H9 (cell line): ENCODE measurements around the gene LHX4. TPM values are rescaled to one million over a fixed set of nuclear protein-coding genes. Genes with fewer than 3 reads are reported as not detected.

Experiments
- DNase-seq: peaks from one replicate; pipeline ENCODE4 v3.0.0-alpha.2; 2017
- H2AFZ ChIP-seq: one replicate; pipeline ENCODE4 v1.6.1; 2013; ENCODE audit warnings: mild to moderate bottlenecking, low read length, control low read depth, moderate library complexity
- H2AK5ac ChIP-seq: 2 replicates; pipeline ENCODE4 v1.6.1; 2013; ENCODE audit warnings: low read length, control low read depth, mixed read lengths; ENCODE audit not compliant: insufficient read length
- H2BK120ac ChIP-seq: one replicate; pipeline ENCODE4 v1.6.1; 2013; ENCODE audit warnings: low read depth, mild to moderate bottlenecking, low read length, control low read depth, inconsistent platforms; ENCODE audit not compliant: poor library complexity, severe bottlenecking
- H2BK12ac ChIP-seq: 2 replicates; pipeline ENCODE4 v1.6.1; 2013; ENCODE audit warnings: low read length, control low read depth, mixed read lengths, low read depth; ENCODE audit not compliant: insufficient read length
- H2BK15ac ChIP-seq: 2 replicates; pipeline ENCODE4 v1.6.1; 2013; ENCODE audit warnings: low read depth, low read length, control low read depth
- H2BK20ac ChIP-seq: one replicate; pipeline ENCODE4 v1.6.1; 2013; ENCODE audit warnings: low read depth, mild to moderate bottlenecking, low read length, control low read depth, inconsistent platforms; ENCODE audit not compliant: poor library complexity, severe bottlenecking
- H2BK5ac ChIP-seq: 2 replicates; pipeline ENCODE4 v1.6.1; 2013; ENCODE audit warnings: low read length, control low read depth, mixed read lengths; ENCODE audit not compliant: insufficient read length
- H3K14ac ChIP-seq: 2 replicates; pipeline ENCODE4 v1.6.1; 2013; ENCODE audit warnings: low read length, control low read depth; ENCODE audit not compliant: insufficient read depth
- H3K18ac ChIP-seq: 2 replicates; pipeline ENCODE4 v1.6.1; 2013; ENCODE audit warnings: low read depth, mild to moderate bottlenecking, mixed read lengths, low read length, control low read depth; ENCODE audit not compliant: insufficient read length
- H3K23ac ChIP-seq: 2 replicates; pipeline ENCODE4 v1.6.1; 2013; ENCODE audit warnings: low read length, control low read depth, mixed read lengths, low read depth; ENCODE audit not compliant: insufficient read length
- H3K23me2 ChIP-seq: 2 replicates; pipeline ENCODE4 v1.6.1; 2013; ENCODE audit warnings: low read depth, mild to moderate bottlenecking, mixed read lengths, low read length, control low read depth; ENCODE audit not compliant: insufficient read length, poor library complexity, severe bottlenecking
- H3K27ac ChIP-seq: 2 replicates; pipeline ENCODE4 v1.5.1; 2013; ENCODE audit warnings: low read length, control low read depth, mixed read lengths, low read depth; ENCODE audit not compliant: insufficient read length
- H3K27me3 ChIP-seq: 2 replicates; pipeline ENCODE4 v1.6.1; 2013; ENCODE audit warnings: low read length, control low read depth, inconsistent platforms; ENCODE audit not compliant: insufficient read depth
- H3K4ac ChIP-seq: 2 replicates; pipeline ENCODE4 v1.6.1; 2013; ENCODE audit warnings: low read depth, mild to moderate bottlenecking, control low read depth, inconsistent platforms, low read length, moderate library complexity
- H3K4me1 ChIP-seq: 2 replicates; pipeline ENCODE4 v1.6.1; 2013; ENCODE audit warnings: low read length, control low read depth, inconsistent platforms; ENCODE audit not compliant: insufficient read depth
- H3K4me2 ChIP-seq: 2 replicates; pipeline ENCODE4 v1.6.1; 2013; ENCODE audit warnings: low read length, control low read depth, mixed read lengths; ENCODE audit not compliant: insufficient read length, insufficient read depth
- H3K56ac ChIP-seq: 2 replicates; pipeline ENCODE4 v1.6.1; 2013; ENCODE audit warnings: low read depth, mild to moderate bottlenecking, mixed read lengths, low read length, control low read depth; ENCODE audit not compliant: insufficient read length
- H3K79me1 ChIP-seq: 2 replicates; pipeline ENCODE4 v1.6.1; 2013; ENCODE audit warnings: low read depth, mild to moderate bottlenecking, moderate library complexity, low read length, control low read depth, inconsistent platforms; ENCODE audit not compliant: insufficient read depth, poor library complexity, severe bottlenecking
- H3K79me2 ChIP-seq: 2 replicates; pipeline ENCODE4 v1.6.1; 2013; ENCODE audit warnings: low read length, control low read depth, inconsistent platforms; ENCODE audit not compliant: insufficient read depth
- H3K9ac ChIP-seq: 2 replicates; pipeline ENCODE4 v1.6.1; 2013; ENCODE audit warnings: low read length, control low read depth, mixed read lengths; ENCODE audit not compliant: insufficient read length; ENCODE audit errors: extremely low read depth
- H3K9me3 ChIP-seq: one replicate; pipeline ENCODE4 v1.6.1; 2013; ENCODE audit warnings: low read depth, low read length, inconsistent platforms; ENCODE audit not compliant: control insufficient read depth
- H3T11ph ChIP-seq: one replicate; pipeline ENCODE4 v1.6.1; 2013; ENCODE audit warnings: mild to moderate bottlenecking, low read length, control low read depth, inconsistent platforms
- H4K20me1 ChIP-seq: one replicate; pipeline ENCODE4 v1.6.1; 2013; ENCODE audit not compliant: control insufficient read depth, insufficient read length, insufficient read depth
- H4K5ac ChIP-seq: 2 replicates; pipeline ENCODE4 v1.6.1; 2013; ENCODE audit warnings: low read depth, mild to moderate bottlenecking, mixed read lengths, low read length, control low read depth; ENCODE audit not compliant: insufficient read length
- H4K8ac ChIP-seq: replicated peaks from 2 replicates; pipeline ENCODE4 v1.6.1; 2013; ENCODE audit warnings: low read length, control low read depth, mixed read lengths, low read depth; ENCODE audit not compliant: insufficient read length
- H4K91ac ChIP-seq: 2 replicates; pipeline ENCODE4 v1.6.1; 2013; ENCODE audit warnings: low read depth, mild to moderate bottlenecking, moderate library complexity, mixed read lengths, low read length, control low read depth; ENCODE audit not compliant: insufficient read length
- H3K27ac Mint-ChIP-seq, 3 experiments: 2 replicates in 2 of 3; 3 replicates in 1 of 3; pipeline ENCODE4 v1.8.0; 2020 to 2021; ENCODE audit warnings: mixed read lengths in 3 of 3, mild to moderate bottlenecking in 1 of 3, moderate library complexity in 1 of 3
- H3K27me3 Mint-ChIP-seq: 2 replicates; pipeline ENCODE4 v1.8.0; 2021; ENCODE audit warnings: low read depth, mild to moderate bottlenecking, moderate library complexity, mixed read lengths
- H3K36me3 Mint-ChIP-seq, 3 experiments: 2 replicates in 2 of 3; 3 replicates in 1 of 3; pipeline ENCODE4 v1.8.0; 2020 to 2021; ENCODE audit warnings: low read depth in 3 of 3, mixed read lengths in 3 of 3; ENCODE audit not compliant: insufficient read depth in 1 of 3
- H3K4me1 Mint-ChIP-seq, 2 experiments: 2 replicates each; pipeline ENCODE4 v1.8.0; 2020; ENCODE audit warnings: mixed read lengths in 2 of 2
- H3K4me3 Mint-ChIP-seq, 2 experiments: 2 replicates in 1 of 2; 3 replicates in 1 of 2; pipeline ENCODE4 v1.8.0; 2020 to 2021; ENCODE audit warnings: mild to moderate bottlenecking in 2 of 2, mixed read lengths in 2 of 2, moderate library complexity in 1 of 2
- H3K9me3 Mint-ChIP-seq, 2 experiments: 2 replicates in 1 of 2; 3 replicates in 1 of 2; pipeline ENCODE4 v1.8.0; 2020; ENCODE audit warnings: mild to moderate bottlenecking in 2 of 2, mixed read lengths in 2 of 2, moderate library complexity in 1 of 2
- CTCF ChIP-seq: fragments of 200-600 bp; sonication (generic); conservative IDR thresholded peaks from 3 replicates; pipeline ENCODE4 v1.8.0; 2021; ENCODE audit warnings: antibody characterized with exemption, mild to moderate bottlenecking
- WGBS: extraction: QIAGEN DNeasy Blood & Tissue Kit; methylation state at CpG from one replicate; pipeline ENCODE4 v1.1.7; 2013; ENCODE audit warnings: missing lambda C conversion rate, low lambda C conversion rate, mixed read lengths; ENCODE audit not compliant: insufficient read length; ENCODE audit errors: extremely low coverage; 5-methylcytosine and 5-hydroxymethylcytosine counted together
- total RNA-seq: library from RNA; stranded (reverse); gene quantifications from 2 replicates; pipeline ENCODE4 v1.2.1, GENCODE V29; 2021

The LHX4 gene
- total RNA-seq, 1 experiment from 2014 or later: 1.9 TPM

GRCh38 chr1:180250883-180251509, 20.9 kb downstream of the LHX4 start:
- H3K23me2 ChIP-seq: no peaks in the 10 kb centered on the region
- H3K27me3 ChIP-seq: no peaks in the 10 kb centered on the region
- no peak overlapping the region for H2BK5ac ChIP-seq
- no peak overlapping the region for H2BK120ac ChIP-seq
- no peaks in the 10 kb centered on the region for H3K36me3 Mint-ChIP-seq
- peaks cover 5% of the 10 kb centered on the region; the same call in 1 of the 2 replicates for H3K4me1 ChIP-seq
- H3K4ac ChIP-seq: no peak overlapping the region
- H3K79me1 ChIP-seq: no peaks in the 10 kb centered on the region
- H3K9ac ChIP-seq: no peak overlapping the region
- no peak overlapping the region for H2BK20ac ChIP-seq
- H4K8ac ChIP-seq: no peak overlapping the region
- WGBS: no CpG with 5 or more reads among the region's 16 CpGs
- H4K20me1 ChIP-seq: no peaks in the 10 kb centered on the region
- H3K4me2 ChIP-seq: no peak overlapping the region
- H2AK5ac ChIP-seq: no peak overlapping the region
- H3K4me3 Mint-ChIP-seq: no peak overlapping the region
- no peak overlapping the region for H4K5ac ChIP-seq
- peaks cover 3% of the 10 kb centered on the region for H3K27me3 Mint-ChIP-seq
- H2AFZ ChIP-seq: no peak overlapping the region
- peak overlapping the region in 1 of 3 experiments; percentile 91; a peak in 2 of 7 replicates for H3K27ac Mint-ChIP-seq
- H3K14ac ChIP-seq: no peak overlapping the region
- no peak overlapping the region for H3T11ph ChIP-seq
- no peaks in the 10 kb centered on the region for H3K9me3 Mint-ChIP-seq
- H3K18ac ChIP-seq: no peak overlapping the region
- DNase-seq: no peak
- H3K27ac ChIP-seq: no peak overlapping the region
- no peak overlapping the region for H2BK12ac ChIP-seq
- H3K4me1 Mint-ChIP-seq: peaks cover 38 to 48% of the 10 kb centered on the region in 2 experiments
- no peaks in the 10 kb centered on the region for H3K9me3 ChIP-seq
- H3K79me2 ChIP-seq: no peaks in the 10 kb centered on the region
- H2BK15ac ChIP-seq: no peak overlapping the region
- TF ChIP-seq CTCF: no peak
- no peak overlapping the region for H3K56ac ChIP-seq
- H4K91ac ChIP-seq: no peak overlapping the region
- no peak overlapping the region for H3K23ac ChIP-seq
